OCI-M1 (cell line): ENCODE results near the gene HSPA1L.
"Not testable (repeated sequence)": the region's sequence is repeated elsewhere in the genome, so short reads cannot be mapped to it uniquely, and the experiment has no call there.

Source experiments
- DNase-seq: peaks from one replicate; lab custom pipeline; 2025; lab: John Stamatoyannopoulos, UW

The HSPA1L gene

GRCh38 chr6:31813465-31813849 is 1.6 kb downstream of the HSPA1L start:
- no peak for DNase-seq

- DNase-seq = no peak
These were observed 3.4 kb downstream of the HSPA1L start for GRCh38 chr6:31811645-31812044.

- DNase-seq = not testable (repeated sequence)
These were observed 6.5 kb downstream of the HSPA1L start for GRCh38 chr6:31808599-31808998.

- DNase-seq = peak; percentile 99
These were observed 8.4 kb downstream of the HSPA1L start, which contains the start of gene LSM2 for GRCh38 chr6:31806470-31807272. Gene LSM2 (minus strand): TSS chr6:31806966. CDS start chr6:31806757, 209 bp downstream.

GRCh38 chr6:31805939-31806469 is 9.1 kb downstream of the HSPA1L start:
- no peak for DNase-seq

GRCh38 chr6:31801031-31801927 is 13.8 kb downstream of the HSPA1L start:
- not testable (repeated sequence) for DNase-seq

- DNase-seq = no peak
These were observed 15.3 kb downstream of the HSPA1L start for GRCh38 chr6:31799781-31800180.

- no peak for DNase-seq
These were observed 17.5 kb downstream of the HSPA1L start for GRCh38 chr6:31797588-31797987.

- no peak for DNase-seq
These were observed 18.1 kb downstream of the HSPA1L start for GRCh38 chr6:31796993-31797385.

GRCh38 chr6:31795616-31796298 is 19.3 kb downstream of the HSPA1L start, which contains the start of gene VARS1:
Gene VARS1 (minus strand): TSS chr6:31795752. CDS start chr6:31795217, 535 bp downstream.
- peak; percentile 98 for DNase-seq

GRCh38 chr6:31794866-31795615 is 20.0 kb downstream of the HSPA1L start:
- peak; percentile 89 for DNase-seq

GRCh38 chr6:31794294-31794865 is 20.7 kb downstream of the HSPA1L start:
- DNase-seq = peak; percentile 67

- not testable (repeated sequence) for DNase-seq
These were observed 21.2 kb downstream of the HSPA1L start for GRCh38 chr6:31793927-31794245.

GRCh38 chr6:31792761-31793171 is 22.3 kb downstream of the HSPA1L start:
- no peak for DNase-seq

- no peak for DNase-seq
These were observed 23.1 kb downstream of the HSPA1L start for GRCh38 chr6:31792090-31792374.

GRCh38 chr6:31791324-31792089 is 23.6 kb downstream of the HSPA1L start:
- peak; percentile 83 for DNase-seq

GRCh38 chr6:31785475-31785874 is 29.6 kb downstream of the HSPA1L start:
- DNase-seq = no peak

- DNase-seq = no peak
These were observed 30.8 kb downstream of the HSPA1L start for GRCh38 chr6:31784098-31784925.

- DNase-seq = no peak
These were observed 32.8 kb downstream of the HSPA1L start for GRCh38 chr6:31782126-31782855.
